MM.1S (cell line): Measurements from ENCODE around the gene LIMS1.

Source experiments
- EZH2 ChIP-seq: fragments of 300-600 bp; sonication (generic); optimal IDR thresholded peaks from 2 replicates; pipeline ENCODE3; 2017; ENCODE audit warnings: low read depth, mild to moderate bottlenecking, antibody characterized with exemption, low read length, mixed read lengths
- EZH2phosphoT487 ChIP-seq: fragments of 300-600 bp; sonication (generic); IDR thresholded peaks from 2 replicates; pipeline ENCODE4 v1.6.1; 2018; ENCODE audit warnings: antibody characterized with exemption, low read length
- TF ChIP-seq, protein P1 (sequence below): fragments of 300-600 bp; sonication (generic); IDR thresholded peaks from 2 replicates; pipeline ENCODE4 v1.5.1; 2016; ENCODE audit warnings: antibody characterized with exemption, low read length, mixed read lengths

DNA sequence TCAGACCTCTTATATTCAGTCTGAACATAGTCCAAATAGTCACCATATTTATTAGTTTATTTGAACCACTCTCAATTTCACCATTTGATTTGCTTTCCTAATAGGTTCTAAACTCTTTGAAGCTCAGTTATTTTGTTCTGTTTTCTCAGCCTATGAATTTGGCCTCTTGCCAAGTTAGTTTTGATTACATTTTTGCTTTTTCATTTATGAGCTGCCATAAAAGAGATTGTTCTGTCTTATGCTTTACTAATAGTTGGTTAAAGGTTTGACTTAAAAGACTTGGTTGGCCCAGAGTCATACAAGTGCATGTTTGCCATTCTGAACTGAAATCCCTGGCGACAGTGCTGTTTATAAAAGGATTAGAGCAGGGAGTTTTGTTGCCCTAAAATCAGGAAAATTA is 99.1 kb downstream of the LIMS1 start:
- TF ChIP-seq, protein P1, sequence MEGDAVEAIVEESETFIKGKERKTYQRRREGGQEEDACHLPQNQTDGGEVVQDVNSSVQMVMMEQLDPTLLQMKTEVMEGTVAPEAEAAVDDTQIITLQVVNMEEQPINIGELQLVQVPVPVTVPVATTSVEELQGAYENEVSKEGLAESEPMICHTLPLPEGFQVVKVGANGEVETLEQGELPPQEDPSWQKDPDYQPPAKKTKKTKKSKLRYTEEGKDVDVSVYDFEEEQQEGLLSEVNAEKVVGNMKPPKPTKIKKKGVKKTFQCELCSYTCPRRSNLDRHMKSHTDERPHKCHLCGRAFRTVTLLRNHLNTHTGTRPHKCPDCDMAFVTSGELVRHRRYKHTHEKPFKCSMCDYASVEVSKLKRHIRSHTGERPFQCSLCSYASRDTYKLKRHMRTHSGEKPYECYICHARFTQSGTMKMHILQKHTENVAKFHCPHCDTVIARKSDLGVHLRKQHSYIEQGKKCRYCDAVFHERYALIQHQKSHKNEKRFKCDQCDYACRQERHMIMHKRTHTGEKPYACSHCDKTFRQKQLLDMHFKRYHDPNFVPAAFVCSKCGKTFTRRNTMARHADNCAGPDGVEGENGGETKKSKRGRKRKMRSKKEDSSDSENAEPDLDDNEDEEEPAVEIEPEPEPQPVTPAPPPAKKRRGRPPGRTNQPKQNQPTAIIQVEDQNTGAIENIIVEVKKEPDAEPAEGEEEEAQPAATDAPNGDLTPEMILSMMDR = no peak
- TF ChIP-seq EZH2 = no peak
- no peak for TF ChIP-seq EZH2phosphoT487
